BLaER1 (cell line): ENCODE results near the gene RIMKLB.
A peak's percentile ranks its signal among the peaks of the same experiment; 100 is the strongest.

ENCODE experiments used
- H3K27ac ChIP-seq: shearing (Covaris generic); formaldehyde crosslinking; 2 replicates; pipeline ENCODE4 v1.8.1; 2022
- H3K27me3 ChIP-seq: shearing (Covaris generic); formaldehyde crosslinking; 2 replicates; pipeline ENCODE4 v1.8.1; 2022
- H3K36me3 ChIP-seq: shearing (Covaris generic); formaldehyde crosslinking; 2 replicates; pipeline ENCODE4 v1.8.1; 2022
- H3K4me1 ChIP-seq: shearing (Covaris generic); formaldehyde crosslinking; 2 replicates; pipeline ENCODE4 v1.8.1; 2022
- H3K4me2 ChIP-seq: shearing (Covaris generic); formaldehyde crosslinking; 2 replicates; pipeline ENCODE4 v1.8.1; 2022
- H3K4me3 ChIP-seq: shearing (Covaris generic); formaldehyde crosslinking; 2 replicates; pipeline ENCODE4 v1.8.1; 2022
- H3K9ac ChIP-seq: shearing (Covaris generic); formaldehyde crosslinking; 2 replicates; pipeline ENCODE4 v1.8.1; 2022
- H3K9me3 ChIP-seq: shearing (Covaris generic); formaldehyde crosslinking; 2 replicates; pipeline ENCODE4 v1.8.1; 2022
- H4K20me1 ChIP-seq: shearing (Covaris generic); formaldehyde crosslinking; 2 replicates; pipeline ENCODE4 v1.8.1; 2022
- Cebpa-rat ChIP-seq: shearing (Covaris generic); IDR thresholded peaks from 2 replicates; pipeline ENCODE4 v1.8.1; 2022

Gene RIMKLB

DNA sequence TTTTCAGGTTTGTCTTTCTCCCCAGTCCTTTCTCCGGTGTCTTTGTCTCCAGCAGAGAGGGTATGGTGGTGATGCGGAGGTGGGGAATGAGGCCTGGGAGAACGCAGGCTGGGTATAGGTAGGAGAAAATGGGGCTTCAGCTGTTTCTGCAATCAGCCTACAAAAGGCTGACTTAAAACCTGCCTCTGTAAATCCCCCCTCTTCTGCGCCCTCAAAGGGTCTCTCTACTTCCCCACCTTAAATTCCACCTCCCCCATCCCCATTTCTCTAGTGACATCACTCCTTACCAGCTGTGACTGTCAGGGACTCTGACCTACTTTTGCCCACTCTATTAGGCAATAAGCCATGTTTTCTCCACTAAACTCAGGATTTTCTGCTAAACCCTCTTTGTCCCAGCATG lies 8.1 kb upstream of the RIMKLB start:
- no peaks in the 10 kb centered on the region for H3K36me3 ChIP-seq
- H4K20me1 ChIP-seq: no peaks in the 10 kb centered on the region
- no peaks in the 10 kb centered on the region for H3K27me3 ChIP-seq
- no peak overlapping the region for H3K9ac ChIP-seq
- H3K4me1 ChIP-seq: peaks cover 91% of the 10 kb centered on the region
- H3K4me3 ChIP-seq: no peak overlapping the region
- H3K27ac ChIP-seq: no peak overlapping the region
- H3K9me3 ChIP-seq: no peaks in the 10 kb centered on the region
- H3K4me2 ChIP-seq: peak overlapping the region; percentile 41
- no peak; the same call in 1 of the 2 replicates for TF ChIP-seq Cebpa-rat

DNA sequence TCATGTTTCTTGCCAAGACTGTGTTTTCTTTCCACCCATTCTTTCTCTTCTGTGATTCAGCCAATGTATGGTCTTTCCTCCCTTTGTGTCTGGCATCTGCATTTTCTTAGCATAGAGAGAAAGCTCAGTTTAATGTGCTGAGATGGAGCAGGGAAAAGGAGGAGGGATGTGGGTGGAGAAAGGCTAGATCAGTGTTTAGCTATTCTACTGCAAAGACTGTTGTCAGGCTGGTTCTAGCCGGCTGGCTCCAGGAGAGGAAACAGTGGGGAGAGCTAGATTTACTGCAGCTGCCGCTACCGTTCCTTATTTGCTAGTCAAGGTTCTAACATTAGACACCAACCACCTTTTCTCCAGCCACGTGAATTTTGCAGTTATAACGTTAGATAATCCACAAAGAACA lies 5.2 kb upstream of the RIMKLB start:
- peak overlapping the region; percentile 51 for H3K9ac ChIP-seq
- H4K20me1 ChIP-seq: no peaks in the 10 kb centered on the region
- no peak overlapping the region for H3K4me3 ChIP-seq
- no peaks in the 10 kb centered on the region for H3K36me3 ChIP-seq
- H3K27me3 ChIP-seq: no peaks in the 10 kb centered on the region
- H3K4me1 ChIP-seq: peaks cover 91% of the 10 kb centered on the region
- no peaks in the 10 kb centered on the region for H3K9me3 ChIP-seq
- H3K4me2 ChIP-seq: peak overlapping the region; percentile 58
- TF ChIP-seq Cebpa-rat: no peak
- peak overlapping the region; percentile 79 for H3K27ac ChIP-seq

DNA sequence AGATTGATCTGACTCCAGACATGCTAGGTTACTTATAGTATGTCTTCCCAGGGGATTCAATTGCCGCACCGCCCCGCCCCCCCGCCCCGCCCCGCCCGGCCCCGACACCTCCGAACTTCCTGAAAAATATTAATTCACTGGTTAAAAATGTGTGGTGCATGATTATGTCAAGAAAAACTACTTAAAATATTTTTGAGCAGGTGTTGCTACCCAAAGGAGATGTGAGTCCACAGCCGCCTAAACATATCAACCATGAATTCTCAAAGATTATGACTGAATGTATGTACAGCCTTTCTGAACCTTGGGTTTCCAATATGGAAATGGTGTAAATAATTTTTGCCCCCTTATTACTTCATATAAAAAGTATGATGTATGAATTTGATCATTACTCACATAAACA lies 2.7 kb upstream of the RIMKLB start:
- H3K9me3 ChIP-seq: no peaks in the 10 kb centered on the region
- H3K4me3 ChIP-seq: no peak overlapping the region
- TF ChIP-seq Cebpa-rat: no peak
- H3K9ac ChIP-seq: no peak overlapping the region
- peaks cover 80% of the 10 kb centered on the region for H3K4me1 ChIP-seq
- peaks cover 1% of the 10 kb centered on the region; the same call in 1 of the 2 replicates for H3K36me3 ChIP-seq
- H4K20me1 ChIP-seq: peaks cover 18% of the 10 kb centered on the region
- no peaks in the 10 kb centered on the region for H3K27me3 ChIP-seq
- H3K27ac ChIP-seq: no peak overlapping the region
- H3K4me2 ChIP-seq: peak overlapping the region; percentile 92

DNA sequence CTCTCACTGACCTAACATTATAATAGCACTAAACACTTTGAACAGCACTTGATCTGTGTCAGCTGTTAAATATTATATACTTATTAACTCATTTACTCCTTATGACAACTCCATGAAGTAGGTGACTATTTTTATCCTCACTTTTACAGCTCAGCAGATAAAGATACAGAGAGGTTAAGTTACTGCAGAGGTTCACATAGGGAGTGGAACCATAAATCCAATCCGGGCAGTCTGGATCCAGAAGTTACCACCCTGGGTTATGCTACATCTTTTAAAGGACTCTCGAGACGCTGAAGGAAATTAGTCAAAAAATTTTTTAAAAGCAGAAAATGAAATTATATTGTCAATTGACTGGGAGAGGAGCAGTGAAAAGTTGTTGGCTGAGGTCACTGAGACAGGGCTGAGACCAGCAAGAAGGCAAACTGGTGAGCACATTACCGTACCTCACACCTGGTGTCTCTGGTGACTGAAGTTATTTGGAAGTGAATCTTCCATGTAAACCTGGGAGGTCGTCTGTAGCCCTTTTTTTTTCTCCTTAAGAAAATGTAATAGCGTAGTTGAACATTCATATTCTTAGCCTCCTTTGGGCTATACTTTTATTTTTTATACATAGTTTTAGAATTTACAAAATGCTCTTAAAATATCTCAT lies 1.2 kb upstream of the RIMKLB start:
- Histone ChIP-seq H3K36me3 (peaks cover 9% of the 10 kb centered on the region; the same call in 1 of the 2 replicates), H3K27ac (peak overlapping the region; percentile 94), H3K27me3 (no peaks in the 10 kb centered on the region), H4K20me1 (peaks cover 32% of the 10 kb centered on the region), H3K9ac (peak overlapping the region; percentile 93), H3K4me2 (peak overlapping the region; percentile 92), H3K9me3 (no peaks in the 10 kb centered on the region), H3K4me3 (peak overlapping the region; percentile 96), H3K4me1 (peaks cover 81% of the 10 kb centered on the region)
- no peak for TF ChIP-seq Cebpa-rat

DNA sequence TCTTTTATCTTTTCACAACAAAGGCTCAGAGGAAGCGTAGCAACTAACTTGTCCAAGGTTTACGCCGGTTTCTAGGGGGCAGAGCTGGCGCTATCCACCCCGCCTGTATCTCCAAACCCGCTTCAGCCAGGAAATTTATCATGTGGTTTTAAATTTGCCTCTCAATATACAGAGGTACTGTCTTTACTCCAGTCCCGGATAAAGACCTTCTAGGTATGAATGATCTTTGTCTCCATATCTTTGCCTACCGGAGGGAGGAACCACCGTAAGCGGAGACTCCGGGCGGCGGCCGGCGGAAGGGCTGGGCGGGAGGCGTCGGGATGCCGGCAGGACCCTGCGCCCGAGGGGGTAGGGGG lies 693 bp upstream of the RIMKLB start:
- H3K9ac ChIP-seq: peak overlapping the region; percentile 93
- peak overlapping the region; percentile 92 for H3K4me2 ChIP-seq
- H3K4me1 ChIP-seq: peaks cover 79% of the 10 kb centered on the region
- no peaks in the 10 kb centered on the region for H3K27me3 ChIP-seq
- H3K9me3 ChIP-seq: no peaks in the 10 kb centered on the region
- H3K36me3 ChIP-seq: peaks cover 9% of the 10 kb centered on the region; the same call in 1 of the 2 replicates
- no peak for TF ChIP-seq Cebpa-rat
- H4K20me1 ChIP-seq: peaks cover 37% of the 10 kb centered on the region
- peak overlapping the region; percentile 96 for H3K4me3 ChIP-seq
- H3K27ac ChIP-seq: peak overlapping the region; percentile 94

DNA sequence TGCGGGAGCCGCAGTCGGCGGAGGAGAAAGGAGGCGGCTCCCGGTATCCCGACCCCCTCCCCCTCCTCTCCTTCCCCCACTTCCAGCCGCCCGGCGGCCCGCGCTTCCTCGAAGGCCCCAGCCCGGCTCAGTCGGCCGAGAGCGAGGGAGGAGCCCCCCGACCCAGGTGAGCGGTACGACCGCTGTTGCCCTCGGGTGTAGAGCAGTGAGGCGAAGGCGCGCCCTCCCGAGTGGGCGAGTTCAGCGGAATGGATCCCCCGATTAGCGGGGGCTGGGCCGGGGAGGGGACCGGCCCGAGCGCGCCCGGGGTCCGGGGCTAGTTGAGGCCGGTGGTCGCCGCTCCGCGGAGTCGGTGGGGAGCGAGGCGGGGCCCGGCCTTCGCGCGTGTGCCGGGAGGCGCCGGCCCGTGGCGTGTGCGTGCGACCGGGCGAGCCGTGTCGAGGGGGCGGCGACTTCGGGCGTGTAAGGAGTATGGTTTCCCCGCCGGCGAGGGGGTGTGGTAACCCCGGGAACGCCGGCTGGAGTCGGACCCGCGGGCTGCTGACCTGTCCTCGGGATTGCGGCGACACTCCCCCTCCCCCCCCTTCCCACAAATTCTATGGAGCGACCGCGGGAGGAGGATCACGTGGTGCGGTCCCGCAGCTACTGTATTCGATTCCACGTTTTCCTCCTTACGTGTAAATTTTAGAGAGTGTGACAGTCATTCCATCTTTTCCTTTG lies 501 bp downstream of the RIMKLB start:
- Histone ChIP-seq H3K4me3 (peak overlapping the region; percentile 96), H3K4me2 (peak overlapping the region; percentile 92), H4K20me1 (peaks cover 49% of the 10 kb centered on the region), H3K9ac (peak overlapping the region; percentile 93), H3K27ac (peak overlapping the region; percentile 94), H3K4me1 (peaks cover 67% of the 10 kb centered on the region), H3K27me3 (no peaks in the 10 kb centered on the region), H3K36me3 (peaks cover 12% of the 10 kb centered on the region; the same call in 1 of the 2 replicates), H3K9me3 (no peaks in the 10 kb centered on the region)
- TF ChIP-seq Cebpa-rat: no peak

DNA sequence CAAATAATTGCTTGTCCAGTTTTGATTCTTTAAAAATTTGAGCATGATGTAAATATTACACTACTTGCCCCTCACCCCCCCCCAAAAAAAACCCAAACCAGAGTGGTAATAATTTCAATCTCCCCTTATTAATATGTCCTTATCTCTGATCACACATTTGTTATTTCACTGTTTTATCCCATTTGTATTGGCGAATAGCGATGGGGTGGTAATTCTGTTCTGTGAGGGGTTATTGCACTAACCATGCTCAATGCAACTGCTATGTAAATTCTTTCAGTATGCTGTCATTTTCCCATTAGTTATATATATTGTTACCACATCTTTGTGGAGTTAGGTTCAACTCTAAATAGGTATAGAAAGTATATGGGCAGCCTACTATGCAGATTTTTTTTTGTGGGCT lies 1.1 kb downstream of the RIMKLB start:
- no peak for TF ChIP-seq Cebpa-rat
- Histone ChIP-seq H4K20me1 (peaks cover 55% of the 10 kb centered on the region), H3K27me3 (no peaks in the 10 kb centered on the region), H3K4me3 (peak overlapping the region; percentile 96), H3K4me2 (peak overlapping the region; percentile 92), H3K9ac (peak overlapping the region; percentile 93), H3K27ac (peak overlapping the region; percentile 94; the same call in 1 of the 2 replicates), H3K9me3 (no peaks in the 10 kb centered on the region), H3K36me3 (peaks cover 15% of the 10 kb centered on the region; the same call in 1 of the 2 replicates), H3K4me1 (peaks cover 61% of the 10 kb centered on the region)

DNA sequence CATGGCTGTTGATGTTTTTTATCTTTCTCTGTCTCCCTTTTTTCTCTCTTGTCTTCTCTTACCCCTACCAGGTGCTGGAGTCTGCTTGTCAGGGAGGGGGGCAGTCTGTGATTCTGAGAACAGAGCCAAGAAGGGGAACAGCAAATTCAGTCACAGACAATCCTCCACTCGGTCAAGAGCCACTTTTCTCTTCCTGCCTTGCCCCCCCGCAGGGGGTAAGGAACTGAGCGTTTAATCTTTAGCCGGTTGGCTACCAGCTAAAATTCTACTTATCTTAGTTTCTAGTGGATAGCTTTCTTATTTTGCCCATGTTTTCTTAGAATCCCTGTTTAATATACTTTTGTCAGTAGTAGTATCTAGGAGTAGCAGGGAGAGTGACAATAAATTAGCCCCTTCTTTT lies 1.9 kb downstream of the RIMKLB start:
- no peaks in the 10 kb centered on the region for H3K27me3 ChIP-seq
- H4K20me1 ChIP-seq: peaks cover 64% of the 10 kb centered on the region
- 0 out of 2 replicates have a peak overlapping the region, but pooled peaks have one; percentile 40 for H3K9ac ChIP-seq
- peak overlapping the region; percentile 26; the same call in 1 of the 2 replicates for H3K4me3 ChIP-seq
- no peak overlapping the region for H3K27ac ChIP-seq
- TF ChIP-seq Cebpa-rat: no peak
- no peaks in the 10 kb centered on the region for H3K9me3 ChIP-seq
- peaks cover 53% of the 10 kb centered on the region for H3K4me1 ChIP-seq
- H3K36me3 ChIP-seq: peaks cover 15% of the 10 kb centered on the region; the same call in 1 of the 2 replicates
- H3K4me2 ChIP-seq: peak overlapping the region; percentile 92

DNA sequence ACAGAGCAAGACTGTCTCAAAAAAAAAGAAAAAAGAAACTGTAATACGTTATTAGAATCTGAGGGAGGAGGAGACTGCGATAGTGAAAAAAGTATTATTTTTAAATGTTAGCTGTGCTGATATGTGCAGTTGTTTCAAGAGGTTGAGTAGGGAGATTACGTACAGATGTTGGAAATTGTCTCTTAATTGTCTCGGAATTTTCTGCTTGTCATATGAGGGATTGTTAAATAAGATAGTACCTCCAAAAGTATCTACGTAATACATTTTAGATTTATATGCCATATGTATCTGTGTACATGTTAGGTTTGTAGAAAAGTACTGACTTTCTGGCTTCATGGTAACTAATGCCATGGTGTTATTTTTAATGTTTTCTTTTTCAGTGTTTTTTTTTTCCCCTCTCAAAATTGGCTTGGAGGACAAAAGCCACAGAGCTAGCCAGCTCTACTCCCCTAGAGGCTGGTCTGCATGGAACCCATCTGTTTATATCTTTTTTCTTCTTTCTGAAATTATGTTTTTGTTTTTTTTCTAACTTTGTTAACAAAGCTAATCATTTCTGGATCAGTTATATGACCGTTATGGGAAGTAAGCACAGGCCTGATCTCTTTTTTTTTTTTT lies 3.4 kb downstream of the RIMKLB start:
- peaks cover 40% of the 10 kb centered on the region for H3K4me1 ChIP-seq
- H3K36me3 ChIP-seq: peaks cover 15% of the 10 kb centered on the region; the same call in 1 of the 2 replicates
- H3K27ac ChIP-seq: no peak overlapping the region
- H4K20me1 ChIP-seq: peaks cover 78% of the 10 kb centered on the region
- 0 out of 2 replicates have a peak overlapping the region, but pooled peaks have one; percentile 40 for H3K9ac ChIP-seq
- H3K27me3 ChIP-seq: no peaks in the 10 kb centered on the region
- H3K9me3 ChIP-seq: no peaks in the 10 kb centered on the region
- TF ChIP-seq Cebpa-rat: no peak
- H3K4me2 ChIP-seq: peak overlapping the region; percentile 92
- H3K4me3 ChIP-seq: no peak overlapping the region

DNA sequence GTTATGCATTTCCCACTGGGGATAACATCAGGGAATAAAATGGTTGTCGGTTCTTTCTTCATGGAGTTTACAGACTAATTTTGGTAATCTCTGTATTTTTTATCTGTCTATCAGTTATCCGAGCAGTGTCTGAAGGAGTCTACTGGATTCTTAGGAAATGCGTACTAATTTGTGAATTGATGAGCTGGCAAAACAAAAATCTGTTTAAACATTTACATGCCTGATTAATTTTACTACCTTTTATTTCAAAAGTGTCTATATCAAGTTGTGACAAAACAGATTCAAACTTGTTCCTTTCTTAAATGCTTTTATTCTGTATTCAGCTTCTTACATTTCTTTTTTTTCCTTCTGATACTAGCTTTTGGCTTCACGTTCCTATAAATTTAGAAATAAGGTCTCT lies 4.4 kb downstream of the RIMKLB start:
- no peak overlapping the region for H3K4me3 ChIP-seq
- TF ChIP-seq Cebpa-rat: no peak
- peaks cover 33% of the 10 kb centered on the region for H3K4me1 ChIP-seq
- H3K27ac ChIP-seq: no peak overlapping the region
- no peaks in the 10 kb centered on the region for H3K9me3 ChIP-seq
- no peak overlapping the region for H3K4me2 ChIP-seq
- peaks cover 88% of the 10 kb centered on the region for H4K20me1 ChIP-seq
- H3K27me3 ChIP-seq: no peaks in the 10 kb centered on the region
- no peak overlapping the region for H3K9ac ChIP-seq
- H3K36me3 ChIP-seq: peaks cover 20% of the 10 kb centered on the region
